Stomach (tissue), 19 donors: ENCODE results near the gene CYB5R4. TPM values are rescaled to one million over a fixed set of nuclear protein-coding genes. Genes with fewer than 3 reads are reported as not detected.

Experiments
- DNase-seq, 2 donors: peaks; one replicate each; pipeline versions ENCODE4 v3.0.0 to v3.0.0-alpha.2; 2013 to 2019
- H3K27ac ChIP-seq, 5 donors: fragments of 200-600 bp in 4 of 5; sonication (generic) in 4 of 5; one replicate each; pipeline ENCODE4 v1.5.1; 2013 to 2019; ENCODE audit warnings: mild to moderate bottlenecking in 1 of 5, moderate library complexity in 1 of 5
- H3K27me3 ChIP-seq, 3 donors: fragments of 200-600 bp; sonication (generic); one replicate each; pipeline ENCODE4 v1.5.1; 2017 to 2019; ENCODE audit warnings: mixed run types in 1 of 3
- H3K36me3 ChIP-seq, 4 donors: fragments of 200-600 bp; sonication (generic); 1 replicate in 3 of 4; 2 replicates in 1 of 4; pipeline ENCODE4 v1.5.1; 2016 to 2019
- H3K4me1 ChIP-seq, 4 donors: fragments of 200-600 bp; sonication (generic); one replicate each; pipeline ENCODE4 v1.5.1; 2016 to 2019
- H3K4me3 ChIP-seq, 4 donors: fragments of 200-600 bp; sonication (generic) in 3 of 4; one replicate each; pipeline ENCODE4 v1.5.1; 2016 to 2019; ENCODE audit warnings: mild to moderate bottlenecking in 1 of 4
- H3K9me3 ChIP-seq, 4 donors: fragments of 200-600 bp; sonication (generic); one replicate each; pipeline ENCODE4 v1.5.1; 2016 to 2019
- CTCF ChIP-seq, 7 experiments: fragments of 450-650 bp in 4 of 7; fragments of 200-600 bp in 3 of 7; sonication (generic) in 3 of 7; IDR thresholded peaks; one replicate each; pipeline ENCODE4 v1.5.1; 2016 to 2019; ENCODE audit warnings: antibody characterized with exemption in 7 of 7, control low read depth in 2 of 7, mild to moderate bottlenecking in 1 of 7
- EP300 ChIP-seq: sonication (generic); formaldehyde crosslinking; IDR thresholded peaks from one replicate; pipeline ENCODE4 v1.6.1; 2017; ENCODE audit warnings: antibody characterized with exemption
- POLR2A ChIP-seq, 4 donors: fragments of 450-650 bp; IDR thresholded peaks; one replicate each; pipeline ENCODE4 v1.6.1; 2016; ENCODE audit warnings: antibody characterized with exemption in 4 of 4, control low read depth in 2 of 4, mild to moderate bottlenecking in 1 of 4, moderate library complexity in 1 of 4
- POLR2AphosphoS5 ChIP-seq, 3 donors: sonication (generic); formaldehyde crosslinking; IDR thresholded peaks; one replicate each; pipeline ENCODE4 v1.6.1; 2016; ENCODE audit warnings: antibody characterized with exemption in 3 of 3
- WGBS, 5 donors: extraction: QIAGEN DNeasy Blood & Tissue Kit in 3 of 5; methylation state at CpG; one replicate each; pipeline versions ENCODE4 v1.1.5 to v1.1.7; 2013 to 2018; 5-methylcytosine and 5-hydroxymethylcytosine counted together
- intact Hi-C: fragments of 100-400 bp; cut with DNase I; formaldehyde crosslinking; loops from one replicate; pipeline ENCODE4 v1.15.1; 2023; ENCODE audit warnings: low total_unique reads
- long read RNA-seq, 10 donors: transcript quantifications; one replicate each; lab custom pipeline, GENCODE V29; 2026
- polyA plus RNA-seq, 3 donors: library from polyadenylated mRNA; stranded (reverse); fragments of 200-250 nt; gene quantifications; one replicate each; pipeline ENCODE4 v1.2.3, GENCODE V29; 2013
- total RNA-seq, 5 donors: library from RNA; depleted of rRNA; stranded (reverse); fragments of >200 nt; gene quantifications; one replicate each; pipeline versions ENCODE4 v1.1.0 to v1.2.3, GENCODE V29; 2014 to 2016
- donor health status: healthy with polysubstance abuse.
- donor health status: Bipolar disorder and iron deficiency.
- donor health status: healthy.

CYB5R4 gene
- 10 to 100 TPM in 3 of 5 donors, 1 to 10 TPM in 1, under 1 TPM in 1; 0.89 to 50.7 (median 14.6) TPM for total RNA-seq
- polyA plus RNA-seq = 10 to 100 TPM in 2 of 3 donors, 1 to 10 TPM in 1; 3.8 to 17.1 (median 10.1) TPM
- long read RNA-seq, donor 1 = 0 reads
- long read RNA-seq, donor 2, full-length matches to known transcripts = 1 of 1 reads
- long read RNA-seq, donor 2, partial matches to known transcripts = 0 of 1 reads
- long read RNA-seq, donor 2, other reads (novel, unspliced or antisense) = 0 of 1 reads
- long read RNA-seq, donor 3, full-length matches to known transcripts = 2 of 2 reads
- long read RNA-seq, donor 3, partial matches to known transcripts = 0 of 2 reads
- long read RNA-seq, donor 3, other reads (novel, unspliced or antisense) = 0 of 2 reads
- long read RNA-seq, donor 4 = 0 reads
- long read RNA-seq, donor 5 = 0 reads
- long read RNA-seq, donor 6, full-length matches to known transcripts = 3 of 3 reads
- long read RNA-seq, donor 6, partial matches to known transcripts = 0 of 3 reads
- long read RNA-seq, donor 6, other reads (novel, unspliced or antisense) = 0 of 3 reads
- long read RNA-seq, donor 7, full-length matches to known transcripts = 3 of 3 reads
- long read RNA-seq, donor 7, partial matches to known transcripts = 0 of 3 reads
- long read RNA-seq, donor 7, other reads (novel, unspliced or antisense) = 0 of 3 reads
- long read RNA-seq, donor 8, full-length matches to known transcripts = 2 of 2 reads
- long read RNA-seq, donor 8, partial matches to known transcripts = 0 of 2 reads
- long read RNA-seq, donor 8, other reads (novel, unspliced or antisense) = 0 of 2 reads
- long read RNA-seq, donor 9 = 0 reads
- long read RNA-seq, donor 10 = 0 reads

- peaks cover 0 to 10% (median 7%) of the 10 kb centered on the region in 3 donors for H3K27me3 ChIP-seq
- TF ChIP-seq EP300 (no peak), POLR2A (IDR thresholded peaks at IDR 0.05) (peak in 2 of 4 donors; percentile 28 to 84), POLR2AphosphoS5 (IDR thresholded peaks at IDR 0.05) (peak; percentile 92 to 98 (median 95)), CTCF (IDR thresholded peaks at IDR 0.05) (peak in 4 of 7 experiments; percentile 9 to 37 (median 28))
- intact Hi-C loops = no loop called here
- peak; percentile 95 to 98 for DNase-seq
- peak within 1 kb of the TSS; percentile 58 to 85 (median 76) for H3K4me3 ChIP-seq
- peaks cover 0 to 8% (median 5%) of the 10 kb centered on the region in 4 donors for H3K36me3 ChIP-seq
- WGBS, 5 donors = 0 to 1% (median 0%) methylated on average over 30 to 53 of the region's 53 CpGs
- H3K9me3 ChIP-seq = no peaks in the 10 kb centered on the region
- H3K4me1 ChIP-seq = peaks cover 4 to 41% (median 26%) of the 10 kb centered on the region in 4 donors
- H3K27ac ChIP-seq = peak within 1 kb of the TSS; percentile 87 to 97 (median 89)
Measured at GRCh38 chr6:83859410-83860358, at the start of gene CYB5R4. TSS of gene CYB5R4 (plus strand) at chr6:83859689. CDS start at chr6:83859783, 94 bp downstream.

DNA sequence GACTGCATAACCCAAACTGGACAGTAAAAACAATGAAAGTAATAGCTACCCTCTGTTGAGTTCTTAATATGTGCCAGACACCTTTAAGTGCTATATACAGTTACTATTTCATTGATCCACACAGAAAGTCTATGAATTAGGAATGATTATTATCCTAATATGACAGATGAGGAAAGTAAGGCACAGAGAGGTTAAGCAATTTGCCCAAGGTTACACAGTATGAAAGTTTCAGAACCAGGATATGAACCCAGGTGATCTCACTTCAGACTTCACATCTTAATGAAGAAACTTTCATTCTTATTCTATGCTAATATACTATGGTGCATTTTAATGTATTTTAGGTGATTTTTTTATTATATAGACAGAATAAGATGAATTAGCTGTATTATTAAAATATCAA, 46.9 kb upstream of the CYB5R4 start:
- H3K36me3 ChIP-seq = no peaks in the 10 kb centered on the region
- no peak for TF ChIP-seq POLR2AphosphoS5 (IDR thresholded peaks at IDR 0.05)
- TF ChIP-seq POLR2A (IDR thresholded peaks at IDR 0.05) = no peak
- no peak for TF ChIP-seq EP300
- TF ChIP-seq CTCF (IDR thresholded peaks at IDR 0.05) = no peak
- H3K9me3 ChIP-seq = no peaks in the 10 kb centered on the region
- DNase-seq = no peak
- H3K4me1 ChIP-seq = no peaks in the 10 kb centered on the region
- no peak overlapping the region for H3K4me3 ChIP-seq
- H3K27ac ChIP-seq = no peak overlapping the region
- H3K27me3 ChIP-seq = no peaks in the 10 kb centered on the region
- intact Hi-C loops = no loop called here

DNA sequence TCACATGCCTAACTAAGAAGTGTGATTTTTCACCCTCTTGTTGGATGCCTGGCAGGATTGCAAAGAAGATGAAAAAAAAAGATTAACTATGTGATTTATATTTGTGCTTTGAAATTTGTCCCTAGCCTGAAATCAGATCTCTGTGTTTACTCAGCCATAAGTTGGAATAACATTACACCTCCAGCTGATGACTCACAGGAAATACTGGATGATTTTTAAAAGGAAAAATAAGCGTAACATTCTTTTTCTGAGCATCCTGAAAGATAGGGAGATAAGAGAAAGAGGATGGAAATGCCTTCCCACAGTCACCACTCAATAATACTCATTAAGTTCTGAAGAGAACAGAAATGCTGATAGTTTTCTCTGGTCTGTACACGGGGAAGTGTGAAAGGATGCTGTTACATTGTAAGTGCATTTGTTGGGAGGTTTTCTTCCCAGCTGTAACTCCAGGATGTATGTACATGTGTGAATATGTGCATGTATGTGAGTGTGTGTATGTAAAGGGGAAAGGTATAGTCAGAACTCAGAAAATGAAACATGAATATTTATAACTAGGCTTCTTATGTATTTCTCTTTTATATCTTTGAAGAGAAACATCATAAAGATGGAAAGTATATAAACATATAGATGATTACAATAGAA, 43.7 kb upstream of the CYB5R4 start:
- Histone ChIP-seq H3K4me1 (no peaks in the 10 kb centered on the region), H3K36me3 (no peaks in the 10 kb centered on the region), H3K4me3 (no peak overlapping the region), H3K27me3 (no peaks in the 10 kb centered on the region), H3K9me3 (no peaks in the 10 kb centered on the region), H3K27ac (no peak overlapping the region)
- WGBS, 5 donors = 21 to 36% (median 23%) methylated on average over 2 of the region's 2 CpGs
- TF ChIP-seq POLR2AphosphoS5 (IDR thresholded peaks at IDR 0.05) = no peak
- no peak for TF ChIP-seq CTCF (IDR thresholded peaks at IDR 0.05)
- no peak for TF ChIP-seq POLR2A (IDR thresholded peaks at IDR 0.05)
- no peak for TF ChIP-seq EP300
- DNase-seq = no peak
- intact Hi-C loops = no loop called here
